NCI-H345 treated with DMSO at 0.1 percent for 48 hours (cell line): Measurements from ENCODE around the gene UCK1.
A peak's percentile ranks its signal among the peaks of the same experiment; 100 is the strongest.

Experiments used
- DNase-seq: peaks from one replicate; lab custom pipeline; 2025; ENCODE audit not compliant: unreplicated experiment; lab: John Stamatoyannopoulos, UW

The UCK1 gene

DNA sequence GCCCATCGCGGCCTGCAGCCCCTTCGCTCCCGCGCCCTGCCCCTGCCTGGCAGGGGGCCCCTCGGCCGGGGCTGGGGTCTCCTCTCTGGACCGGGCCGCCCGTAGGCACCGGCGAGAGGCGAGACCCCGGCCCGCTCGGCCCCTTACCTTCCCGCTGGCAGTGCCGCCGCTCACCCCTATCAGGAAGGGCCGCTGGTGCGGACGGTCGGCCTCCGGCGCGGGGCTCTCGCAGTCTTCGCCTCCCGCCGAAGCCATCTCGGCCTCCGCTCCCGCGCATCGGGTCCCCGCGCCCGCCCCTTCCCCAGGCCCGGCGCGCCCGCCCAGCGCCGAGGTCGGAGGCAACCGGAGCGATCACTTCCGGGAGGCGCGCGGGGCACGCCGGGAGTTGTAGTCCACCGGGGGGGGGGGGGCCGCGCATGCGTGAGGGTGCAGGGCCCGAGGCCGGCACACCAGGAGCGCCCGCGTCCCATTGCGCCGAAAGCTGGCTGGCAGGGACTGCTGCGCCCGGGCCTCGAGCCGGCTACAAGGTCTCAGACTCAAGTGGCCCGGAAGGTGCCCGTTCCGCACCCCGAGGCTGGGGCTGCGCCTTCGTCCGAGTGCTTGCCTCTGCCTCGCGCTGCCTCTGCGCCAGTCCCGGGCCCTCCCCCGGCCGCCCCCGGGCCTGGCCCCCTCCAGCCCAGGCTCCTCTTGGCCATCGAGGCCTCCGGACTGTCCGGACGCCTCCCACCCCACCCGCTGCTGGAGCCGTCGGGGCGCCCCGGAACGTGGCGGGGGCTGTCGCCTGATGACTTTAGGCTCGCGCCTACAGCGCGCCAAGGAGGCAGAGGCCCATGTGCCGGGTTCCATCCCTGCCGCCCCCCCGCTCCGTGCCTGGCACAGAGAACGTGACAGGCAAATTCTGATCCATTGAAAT is at the start of gene UCK1:
TSS of gene UCK1 (minus strand) at position 344 of the 913 bp plus-strand sequence. CDS start at position 255, 89 bp downstream.
- peak; percentile 60 for DNase-seq

DNA sequence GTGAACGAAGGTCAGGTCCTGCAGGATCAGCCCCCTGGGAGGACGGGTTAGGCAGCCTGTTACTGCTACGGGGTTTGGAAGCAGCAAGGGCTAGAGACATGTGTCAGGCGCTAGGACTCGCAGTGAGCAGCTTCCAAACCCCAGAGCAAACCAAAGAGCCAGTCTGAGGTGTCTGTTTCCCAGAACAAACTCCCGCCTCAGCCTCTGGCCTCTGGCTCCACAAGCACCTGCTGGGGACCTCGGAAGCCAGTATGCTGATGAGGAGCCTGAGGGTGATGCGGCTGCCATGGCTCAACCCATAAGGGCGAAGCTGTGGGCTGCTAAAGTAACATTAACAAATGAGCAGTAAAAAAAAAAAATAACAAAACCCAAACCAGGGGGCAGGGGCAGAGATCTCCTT is 49.3 kb upstream of the UCK1 start:
- DNase-seq = no peak

- DNase-seq = no peak
Measured at GRCh38 chr9:131579789-131580211, 48.7 kb upstream of the UCK1 start.

DNA sequence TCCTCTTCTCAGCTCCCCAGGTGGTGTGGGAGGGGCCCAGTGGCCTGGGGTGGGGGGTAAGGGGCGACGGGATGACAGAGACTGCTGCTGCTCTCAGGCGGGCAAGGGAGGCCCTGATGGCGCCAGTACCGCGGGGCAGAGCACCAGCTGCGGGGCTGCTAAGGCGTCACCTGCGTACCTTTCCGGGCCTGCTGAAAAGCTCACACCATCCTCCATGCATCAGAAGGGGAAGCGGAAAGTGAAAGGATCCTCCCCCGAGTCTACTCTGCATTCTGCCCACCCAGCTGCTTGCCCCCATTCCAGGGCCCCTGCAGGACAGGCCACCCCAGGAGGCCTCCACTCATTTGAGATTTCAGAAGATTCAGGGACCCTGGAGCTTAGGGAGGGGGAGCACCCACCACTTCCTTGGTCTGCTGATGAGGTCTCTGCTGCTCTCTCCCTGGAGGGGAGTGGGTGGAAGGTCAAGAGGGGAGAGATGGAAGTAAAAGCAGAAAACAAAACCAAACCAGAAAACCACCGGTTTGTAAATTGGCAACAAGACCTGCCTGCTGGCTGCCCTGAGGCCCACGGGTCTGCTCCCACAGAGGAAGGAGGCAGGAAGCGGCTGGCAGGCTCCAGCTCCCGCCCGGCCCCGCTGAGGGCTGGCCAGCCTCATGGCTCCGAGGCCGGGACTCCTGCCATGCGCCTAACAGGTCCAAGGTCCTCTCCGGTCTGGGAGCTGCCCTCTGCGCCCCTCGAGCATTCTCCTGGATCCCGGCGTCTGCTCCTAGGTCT is 47.9 kb upstream of the UCK1 start:
- no peak for DNase-seq

DNA sequence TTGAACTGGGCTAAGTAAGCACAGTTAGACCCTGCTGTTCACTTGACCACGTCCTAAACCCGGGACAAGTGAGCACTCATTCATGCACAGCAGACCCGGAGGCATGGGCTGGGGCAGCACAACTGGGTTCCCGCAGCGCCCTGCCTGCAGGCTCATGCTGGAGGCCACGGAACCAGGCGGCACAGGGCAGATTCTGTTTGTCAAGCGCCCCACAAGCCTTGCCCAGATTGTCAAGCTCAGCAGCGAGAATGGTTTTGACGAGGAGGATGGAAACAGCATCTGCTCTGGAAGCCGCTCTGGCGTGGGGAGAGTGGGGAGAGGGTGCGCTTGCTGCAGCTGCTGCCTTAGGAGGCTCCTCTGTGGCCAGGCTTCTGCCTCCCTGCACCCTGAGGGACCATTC is 47.0 kb upstream of the UCK1 start:
- no peak for DNase-seq

DNA sequence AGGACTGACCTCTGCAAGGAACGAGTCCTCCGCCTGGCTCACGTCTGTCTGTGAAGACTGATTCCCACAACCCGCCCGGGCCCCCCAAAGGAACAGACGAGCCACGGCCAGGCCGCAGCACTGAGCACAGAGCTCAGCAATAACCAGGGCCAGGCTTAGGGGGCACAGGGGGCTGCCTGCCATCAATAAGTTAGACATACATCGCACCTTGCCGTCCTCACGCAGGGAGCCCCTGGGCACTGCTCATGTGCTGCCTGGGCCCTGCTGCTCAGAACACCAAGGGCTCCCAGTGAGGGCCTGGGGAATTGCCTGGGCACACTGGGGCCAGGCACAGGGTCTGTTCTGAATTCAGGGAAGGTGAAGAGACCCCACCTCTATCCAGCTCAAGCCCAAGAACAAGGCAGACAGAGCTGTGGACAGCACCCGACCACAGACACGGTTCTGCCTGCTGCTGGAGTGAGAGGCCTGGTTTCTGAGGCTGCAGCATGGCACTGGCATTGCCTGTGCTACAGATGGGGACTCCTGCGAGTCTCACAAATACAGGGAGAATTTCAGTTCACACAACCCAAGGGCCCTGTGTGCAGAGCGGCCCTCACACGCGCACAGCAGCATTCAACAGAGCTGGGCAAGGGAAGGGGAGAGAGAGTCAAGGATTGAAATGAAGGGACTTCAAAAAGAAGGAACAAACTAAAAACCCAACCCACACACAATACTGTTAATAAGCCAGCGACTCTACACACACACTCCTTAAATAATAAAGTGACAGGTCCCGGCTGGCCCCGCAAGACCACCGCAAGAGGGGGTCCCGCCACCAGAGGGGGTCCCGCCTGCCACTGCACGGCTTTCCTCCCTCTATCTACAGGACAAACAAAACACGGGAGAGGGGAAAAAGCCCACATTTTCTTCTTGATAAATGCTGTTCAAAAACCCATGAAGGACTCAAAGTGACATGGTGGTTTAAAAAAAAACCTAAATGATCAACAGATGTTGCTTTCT is 46.2 kb upstream of the UCK1 start:
- no peak for DNase-seq

DNA sequence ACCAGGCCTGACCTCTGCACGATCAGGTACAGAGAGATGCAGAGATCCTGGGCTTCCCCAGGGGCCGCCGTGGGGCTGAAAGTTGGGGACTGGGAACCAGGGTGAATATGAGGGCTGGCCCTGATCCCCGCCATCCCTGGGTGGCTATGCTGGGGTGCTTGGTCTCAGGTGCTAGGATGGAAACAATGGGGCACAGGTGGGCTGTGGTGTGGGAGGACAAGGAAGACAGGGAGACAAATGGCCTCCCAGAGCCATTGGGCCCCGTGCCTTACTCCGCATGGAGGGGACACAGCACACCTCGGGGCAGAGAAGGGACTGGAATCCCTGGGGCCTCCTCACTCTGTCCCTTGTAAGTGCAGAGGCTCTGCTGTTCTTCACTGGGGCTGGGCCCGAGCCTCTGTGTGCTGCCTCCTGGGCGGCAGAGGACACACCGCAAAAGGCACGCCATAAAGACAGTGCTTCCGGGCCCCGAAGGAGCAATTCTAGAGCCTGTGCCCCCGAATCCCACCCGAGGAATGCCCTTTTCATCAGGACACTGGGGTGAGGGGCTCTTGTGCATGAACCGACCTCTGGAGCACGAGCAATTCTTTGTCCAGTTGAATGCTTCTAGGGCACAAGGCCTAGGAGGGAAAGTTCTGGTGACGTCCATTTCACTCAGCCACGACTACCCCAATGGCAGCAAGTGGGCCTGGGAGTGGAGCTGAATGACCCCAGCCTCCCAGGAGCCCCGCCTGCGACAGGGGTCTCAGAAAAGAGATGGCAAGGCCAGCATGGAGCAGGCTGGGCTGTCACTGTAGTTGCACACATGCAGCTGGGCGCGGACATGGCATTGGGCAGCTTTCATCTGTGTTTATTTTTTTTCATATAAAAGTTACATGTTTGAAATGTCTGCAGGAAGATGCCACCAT is 45.1 kb upstream of the UCK1 start:
- no peak for DNase-seq

DNA sequence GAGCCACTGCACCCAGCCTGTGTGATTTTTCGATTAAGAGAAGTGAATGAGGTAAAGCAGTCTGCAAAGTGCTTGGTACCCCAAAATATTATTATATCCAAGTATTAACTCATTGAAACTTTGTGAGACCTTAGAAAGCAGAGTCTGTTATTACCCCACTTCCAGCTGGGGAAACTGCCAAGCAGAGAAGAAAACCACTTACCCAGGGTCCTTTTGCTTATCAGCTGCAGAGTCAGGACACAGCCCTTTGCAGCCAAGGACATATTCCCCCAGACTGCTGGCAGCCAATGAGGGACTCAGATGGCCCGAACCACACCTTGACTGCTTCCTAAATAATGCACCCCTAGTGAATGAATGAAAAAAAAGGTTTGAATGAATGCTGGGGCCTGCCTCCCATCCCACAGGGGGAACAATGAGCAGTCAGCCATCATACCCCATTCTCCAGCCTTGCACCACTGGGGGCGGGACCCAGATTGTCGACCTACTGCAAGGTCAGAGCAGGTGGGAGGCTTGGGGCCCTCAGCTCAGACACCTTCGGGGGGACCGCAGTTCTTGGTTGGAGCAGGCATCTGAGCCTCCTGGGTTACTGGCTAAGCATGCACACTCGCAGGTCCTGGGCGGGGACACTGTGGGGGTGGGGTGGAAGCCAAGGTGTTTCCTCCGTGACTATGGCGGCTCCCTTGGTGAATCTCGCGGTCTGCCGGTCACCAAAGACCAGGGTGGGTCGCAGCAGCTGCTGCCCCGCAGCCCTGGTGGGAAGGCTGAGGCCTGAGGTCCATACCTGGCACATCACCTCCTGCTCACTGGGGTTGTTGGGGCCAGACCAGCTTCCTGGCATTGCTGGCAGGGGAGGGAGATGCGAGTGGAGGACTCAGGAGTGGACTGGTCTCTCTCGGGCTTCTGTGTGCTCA is 43.9 kb upstream of the UCK1 start:
- DNase-seq = no peak

- no peak for DNase-seq
Measured at GRCh38 chr9:131567910-131568309, 36.8 kb upstream of the UCK1 start.

GRCh38 chr9:131566158-131566557 is 35.1 kb upstream of the UCK1 start:
- no peak for DNase-seq

DNA sequence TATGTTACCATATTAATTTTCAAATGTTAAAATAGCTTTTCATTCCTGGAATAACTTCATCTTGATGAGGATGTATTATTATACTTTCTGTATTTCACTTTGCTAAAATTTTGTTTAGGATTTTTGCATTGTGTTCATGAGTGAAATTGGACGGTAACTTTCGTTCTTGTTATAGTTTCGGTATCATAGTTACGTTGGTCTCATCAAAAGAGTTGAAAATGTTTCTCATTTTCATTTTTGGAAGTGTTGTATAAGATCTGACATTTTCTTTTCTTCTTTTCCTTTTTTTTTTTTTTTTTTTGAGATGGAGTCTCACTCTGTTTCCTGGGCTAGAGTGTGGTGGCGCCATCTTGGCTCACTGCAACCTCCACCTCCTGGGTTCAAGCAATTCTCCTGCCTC is 34.3 kb upstream of the UCK1 start:
- DNase-seq = no peak

GRCh38 chr9:131562032-131562959 is 31.2 kb upstream of the UCK1 start:
- DNase-seq = no peak

- DNase-seq = no peak
Measured at GRCh38 chr9:131559421-131560000, 28.4 kb upstream of the UCK1 start.

GRCh38 chr9:131557855-131558548 is 26.9 kb upstream of the UCK1 start:
- DNase-seq = no peak

GRCh38 chr9:131555841-131556673 is 25.0 kb upstream of the UCK1 start:
- DNase-seq = no peak

GRCh38 chr9:131554843-131555351 is 23.8 kb upstream of the UCK1 start:
- DNase-seq = no peak
